ENCODE results near the gene PHACTR1.

- TF ChIP-seq POLR2AphosphoS5 (IDR thresholded peaks at IDR 0.05; ENCODE audit: low read depth, low read length), result no peak
- TF ChIP-seq CTCF (IDR thresholded peaks at IDR 0.05), result no peak
- TF ChIP-seq REST (IDR thresholded peaks at IDR 0.05; ENCODE audit: insufficient read depth in 1 of 2, low read depth in 2 of 2, low read length in 1 of 2), result no peak
- TF ChIP-seq SIN3A (IDR thresholded peaks at IDR 0.05; ENCODE audit: borderline replicate concordance, insufficient read depth, low read depth, low read length), result no peak
These were observed 524.8 kb downstream of the PHACTR1 start for GRCh38 chr6:13241364-13241763.
